ENCODE measurements around the gene RGMA.

Gene RGMA

DNA sequence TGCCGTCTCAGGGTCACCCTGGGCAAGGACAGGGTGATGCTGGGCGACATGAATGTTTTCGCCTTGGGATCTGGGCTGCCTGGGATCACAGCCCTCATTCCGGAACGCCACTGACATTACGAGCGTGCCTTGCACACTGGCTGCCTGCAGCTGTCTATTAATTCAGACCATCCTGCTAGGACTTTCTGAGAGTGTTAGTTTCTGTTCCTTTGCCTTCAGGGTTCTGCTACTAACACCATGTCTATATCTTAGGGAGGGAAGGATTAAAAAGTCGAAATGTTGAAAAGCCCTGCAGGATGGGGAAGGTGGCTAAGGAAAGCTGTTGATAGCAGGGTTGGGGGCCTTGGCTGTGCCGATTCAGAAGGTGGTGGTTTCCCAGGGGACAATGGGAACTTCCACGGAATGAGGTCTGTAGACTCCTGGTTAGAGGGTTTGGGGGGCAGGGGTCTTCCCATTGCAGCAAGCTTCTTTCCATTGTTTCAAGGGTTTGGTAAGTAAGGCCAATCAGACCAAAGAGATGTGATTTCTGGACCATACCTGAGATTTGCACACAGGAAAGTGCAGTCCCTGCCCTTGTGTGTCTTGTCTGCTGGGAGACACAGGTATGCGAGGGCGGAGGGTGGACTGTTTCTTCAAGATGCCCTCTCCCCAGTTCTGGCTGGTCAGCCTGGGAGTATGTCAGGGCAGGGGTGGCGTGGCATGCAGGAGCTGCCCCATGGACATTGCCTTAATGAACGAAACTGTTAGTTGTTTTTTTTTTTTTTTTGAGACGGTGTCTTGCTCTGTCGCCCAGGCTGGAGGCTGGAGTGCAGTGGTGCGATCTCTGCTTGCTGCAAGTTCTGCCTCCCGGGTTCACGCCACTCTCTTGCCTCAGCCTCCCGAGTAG, 50.9 kb downstream of the RGMA start:
- TF ChIP-seq NFRKB (IDR thresholded peaks at IDR 0.05): no peak
- no peak for TF ChIP-seq SUZ12 (IDR thresholded peaks at IDR 0.05)
- no peak for TF ChIP-seq FOXA1 (IDR thresholded peaks at IDR 0.05)
- no peak for TF ChIP-seq HDGF (IDR thresholded peaks at IDR 0.05; ENCODE audit: borderline replicate concordance)
- ChIA-PET CTCF (interaction anchor here (0.9 to 4.9 kb wide), 7 partner anchors 8 to 1082 kb away, joined by 3 to 23 read pairs (median 4); no protein-coding TSS in a partner anchor), POLR2A (interaction anchor here (1.8 kb wide), 1 partner anchor 33 kb away, joined by 9 read pairs; no protein-coding TSS in a partner anchor)
- no peak for DNase-seq (ENCODE audit: extremely low spot score)

DNA sequence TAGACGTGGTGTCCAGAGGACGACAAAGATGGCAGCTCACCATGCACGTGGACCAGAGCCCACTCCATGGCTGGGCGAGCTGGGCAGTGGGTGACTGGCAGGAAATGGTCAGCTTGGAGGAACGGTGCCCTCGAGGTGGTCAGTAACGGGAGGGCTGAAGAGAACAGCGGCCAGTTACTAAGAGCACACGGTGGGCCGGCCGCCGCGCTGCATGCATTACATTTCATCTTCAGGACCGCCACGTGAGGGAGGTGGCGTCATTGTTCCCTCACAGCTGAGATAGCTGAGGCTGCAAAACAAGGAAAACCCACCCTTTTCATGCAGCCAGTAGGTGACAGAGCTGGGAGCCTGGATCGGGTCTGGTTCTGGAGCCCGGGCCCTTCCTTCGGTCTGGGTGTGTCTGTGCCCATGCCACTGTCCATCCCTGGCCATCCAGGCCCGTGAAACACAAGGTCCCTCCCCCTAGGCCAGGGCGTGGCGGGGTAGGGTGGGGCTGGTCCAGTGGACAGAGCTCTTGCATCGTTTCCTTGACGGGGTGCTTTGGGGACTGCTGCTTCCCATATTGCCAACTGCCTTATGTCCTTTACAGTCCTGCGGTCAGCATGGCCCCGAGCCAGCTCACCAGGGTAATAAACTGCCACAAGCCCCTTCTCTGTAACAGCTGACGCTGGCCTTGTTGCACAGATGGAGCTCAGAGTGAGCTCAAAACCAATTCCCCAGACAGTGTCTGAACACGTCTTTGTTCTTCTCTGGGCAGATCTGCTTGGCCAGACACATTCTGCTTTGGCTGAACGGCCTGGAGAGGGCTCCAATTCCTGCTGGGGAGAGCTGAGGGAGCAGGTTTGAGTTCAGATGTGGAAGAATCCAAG, 51.8 kb downstream of the RGMA start:
- CTCF ChIA-PET: interaction anchor here (0.6 to 4.9 kb wide), 10 partner anchors 9 to 1083 kb away, joined by 3 to 23 read pairs (median 4); no protein-coding TSS in a partner anchor
- POLR2A ChIA-PET: interaction anchor here (1.8 kb wide), 1 partner anchor 34 kb away, joined by 9 read pairs; no protein-coding TSS in a partner anchor
- no peak for DNase-seq (ENCODE audit: extremely low spot score)
- TF ChIP-seq FOXA1 (IDR thresholded peaks at IDR 0.05) (no peak), ZNF384 (IDR thresholded peaks at IDR 0.05) (no peak), FOXK2 (IDR thresholded peaks at IDR 0.05) (no peak), LEF1 (IDR thresholded peaks at IDR 0.05; ENCODE audit: borderline replicate concordance) (no peak), ARNT (IDR thresholded peaks at IDR 0.05) (no peak), NFRKB (IDR thresholded peaks at IDR 0.05) (no peak), L3MBTL2 (conservative IDR thresholded peaks at IDR 0.05) (no peak), TARDBP (IDR thresholded peaks at IDR 0.05) (no peak), HDGF (IDR thresholded peaks at IDR 0.05; ENCODE audit: borderline replicate concordance) (no peak), SP1 (IDR thresholded peaks at IDR 0.05) (no peak), BHLHE40 (IDR thresholded peaks at IDR 0.05; ENCODE audit: borderline replicate concordance) (no peak), CTBP1 (IDR thresholded peaks at IDR 0.05; ENCODE audit: borderline replicate concordance) (no peak), ELF4 (IDR thresholded peaks at IDR 0.05) (no peak), FOXM1 (IDR thresholded peaks at IDR 0.05; ENCODE audit: borderline replicate concordance) (no peak), SUZ12 (IDR thresholded peaks at IDR 0.05) (no peak)
- TF ChIP-seq, protein P1, sequence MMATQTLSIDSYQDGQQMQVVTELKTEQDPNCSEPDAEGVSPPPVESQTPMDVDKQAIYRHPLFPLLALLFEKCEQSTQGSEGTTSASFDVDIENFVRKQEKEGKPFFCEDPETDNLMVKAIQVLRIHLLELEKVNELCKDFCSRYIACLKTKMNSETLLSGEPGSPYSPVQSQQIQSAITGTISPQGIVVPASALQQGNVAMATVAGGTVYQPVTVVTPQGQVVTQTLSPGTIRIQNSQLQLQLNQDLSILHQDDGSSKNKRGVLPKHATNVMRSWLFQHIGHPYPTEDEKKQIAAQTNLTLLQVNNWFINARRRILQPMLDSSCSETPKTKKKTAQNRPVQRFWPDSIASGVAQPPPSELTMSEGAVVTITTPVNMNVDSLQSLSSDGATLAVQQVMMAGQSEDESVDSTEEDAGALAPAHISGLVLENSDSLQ (IDR thresholded peaks at IDR 0.05): no peak

DNA sequence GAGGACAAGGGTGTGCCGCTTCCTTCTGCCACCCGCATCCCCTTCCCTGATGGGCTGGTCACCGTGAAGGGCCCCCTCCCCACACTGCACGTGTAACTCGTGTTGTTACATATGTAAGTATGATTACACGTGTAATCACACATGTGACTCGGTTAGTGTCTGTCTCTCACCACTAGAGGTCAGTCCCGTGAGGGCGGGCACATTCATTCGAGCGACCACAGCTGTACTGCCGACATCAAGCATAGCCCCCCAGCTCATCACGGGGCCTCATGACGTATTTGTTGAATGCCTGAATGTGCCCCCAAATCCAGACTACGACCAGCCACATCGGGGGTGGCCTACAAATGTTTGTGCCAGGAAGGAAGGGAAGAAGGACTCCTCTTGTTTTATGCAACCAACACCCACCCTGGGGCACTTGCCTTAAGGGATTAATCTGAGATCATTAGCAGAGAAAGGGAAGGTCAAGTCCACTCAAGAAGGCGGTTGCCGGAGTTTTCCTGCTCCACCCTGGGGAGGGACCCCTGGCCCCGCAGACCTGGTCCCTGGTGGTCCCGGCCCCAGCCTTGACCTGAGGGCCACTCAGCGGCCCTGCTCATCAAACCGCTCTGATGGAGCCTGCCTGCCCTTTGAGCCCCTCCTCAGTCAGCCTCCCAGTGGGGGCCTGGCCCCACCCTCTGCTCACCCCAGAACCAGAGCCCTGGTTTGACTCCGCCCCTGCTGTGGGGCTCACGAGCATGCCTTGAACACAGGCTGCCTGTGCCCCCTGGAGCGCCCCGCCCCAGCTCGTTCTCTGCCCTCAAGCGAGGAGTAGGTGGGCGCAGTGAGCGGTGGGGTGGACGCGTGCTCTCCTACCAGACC, 52.8 kb downstream of the RGMA start:
- no peak for TF ChIP-seq LEF1 (IDR thresholded peaks at IDR 0.05; ENCODE audit: borderline replicate concordance)
- peak; percentile 80 for TF ChIP-seq L3MBTL2 (conservative IDR thresholded peaks at IDR 0.05)
- ChIA-PET POLR2A (interaction anchor here (1.8 kb wide), 1 partner anchor 35 kb away, joined by 9 read pairs; no protein-coding TSS in a partner anchor), CTCF (interaction anchor here (0.5 to 4.9 kb wide), 14 partner anchors 14 to 1084 kb away, joined by 3 to 23 read pairs (median 3); no protein-coding TSS in a partner anchor)
- peak; percentile 81 for DNase-seq (ENCODE audit: extremely low spot score)

DNA sequence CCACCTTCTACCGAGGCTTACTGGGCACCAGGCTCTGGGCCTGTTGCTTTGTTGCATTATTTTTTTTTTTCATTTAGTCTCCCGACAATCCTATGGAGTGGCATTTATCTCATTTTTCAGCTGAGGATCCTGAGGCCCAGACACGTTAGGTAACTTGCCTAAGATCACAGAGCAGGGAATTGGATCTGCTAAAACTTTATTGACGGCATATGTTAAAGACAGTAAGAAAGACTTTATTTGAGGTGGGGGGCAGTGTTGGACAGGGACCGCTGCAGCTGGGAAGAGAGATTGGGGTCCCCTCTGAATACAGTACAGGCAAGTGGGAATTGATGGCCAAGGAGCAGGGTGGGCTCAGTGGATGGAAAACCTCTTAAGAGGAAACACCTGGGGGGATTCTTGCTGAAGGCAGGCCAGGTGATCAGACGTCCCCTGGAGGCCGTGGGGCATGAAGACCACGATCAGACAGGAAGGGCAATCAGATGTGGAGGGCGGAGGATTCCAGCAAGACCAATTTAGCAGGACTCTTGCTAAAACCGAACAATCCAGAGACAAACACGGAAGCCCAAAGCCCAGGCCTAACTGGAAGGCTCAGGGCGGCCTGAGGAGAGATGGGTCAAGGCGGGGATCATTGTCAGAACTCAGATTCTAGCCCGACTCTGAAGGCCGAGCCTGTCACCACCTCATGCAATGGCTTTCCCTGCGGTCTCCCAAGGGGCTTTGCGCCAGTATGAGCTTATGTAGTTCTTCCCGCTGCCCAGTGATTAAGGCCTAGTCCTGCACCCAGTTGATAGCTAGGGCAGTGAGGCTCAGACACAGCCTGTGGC, 53.7 kb downstream of the RGMA start:
- ChIA-PET POLR2A (no interaction called here), CTCF (interaction anchor here (0.5 to 4.9 kb wide), 11 partner anchors 15 to 1084 kb away, joined by 3 to 23 read pairs (median 3); no protein-coding TSS in a partner anchor)
- DNase-seq (ENCODE audit: extremely low spot score): no peak

DNA sequence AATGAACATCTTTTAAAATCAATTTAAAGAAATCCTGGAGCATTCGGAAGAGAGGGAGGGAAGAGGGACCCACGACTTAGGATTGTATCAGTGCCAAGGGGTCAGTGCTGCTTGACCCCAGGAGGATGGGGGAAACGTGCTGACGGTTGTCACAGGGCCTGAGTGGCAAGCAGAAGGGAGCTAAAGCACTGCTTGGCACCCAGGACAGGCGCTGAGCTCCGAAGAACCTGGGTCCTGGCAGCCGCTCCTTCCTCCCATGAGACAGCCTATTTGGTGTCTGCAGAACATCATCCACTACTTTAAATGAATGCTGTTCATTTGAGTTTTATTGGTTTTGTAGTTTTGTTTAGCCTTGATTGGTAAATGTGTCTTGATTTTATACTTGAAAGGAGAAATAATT, 54.5 kb downstream of the RGMA start:
- TF ChIP-seq L3MBTL2 (conservative IDR thresholded peaks at IDR 0.05) (no peak), ARNT (IDR thresholded peaks at IDR 0.05) (no peak), BHLHE40 (IDR thresholded peaks at IDR 0.05; ENCODE audit: borderline replicate concordance) (no peak), CTBP1 (IDR thresholded peaks at IDR 0.05; ENCODE audit: borderline replicate concordance) (no peak), SP1 (IDR thresholded peaks at IDR 0.05) (no peak), FOXA1 (IDR thresholded peaks at IDR 0.05) (no peak), TARDBP (IDR thresholded peaks at IDR 0.05) (no peak), NFRKB (IDR thresholded peaks at IDR 0.05) (no peak), LEF1 (IDR thresholded peaks at IDR 0.05; ENCODE audit: borderline replicate concordance) (no peak), ZNF384 (IDR thresholded peaks at IDR 0.05) (no peak)
- CTCF ChIA-PET: interaction anchor here (0.9 to 4.9 kb wide), 3 partner anchors 25 to 1085 kb away, joined by 3 to 23 read pairs (median 7); no protein-coding TSS in a partner anchor
- DNase-seq (ENCODE audit: extremely low spot score): no peak
- POLR2A ChIA-PET: no interaction called here

More for the DNA sequence above, 53.7 kb downstream of the RGMA start:
- TF ChIP-seq BHLHE40 (IDR thresholded peaks at IDR 0.05; ENCODE audit: borderline replicate concordance) (no peak), SUZ12 (IDR thresholded peaks at IDR 0.05) (no peak), ELF4 (IDR thresholded peaks at IDR 0.05) (no peak)

All from HEK293T (cell line).